Loucy (cell line): Measurements from ENCODE around the gene PALS2.

ENCODE experiments used
- CTCF ChIP-seq: fragments of 200-600 bp; sonication (generic); conservative IDR thresholded peaks from 2 replicates; pipeline ENCODE4 v1.5.1; 2014; ENCODE audit warnings: mild to moderate bottlenecking, antibody characterized with exemption, low read length
- EZH2phosphoT487 ChIP-seq: fragments of 200-600 bp; IDR thresholded peaks from 2 replicates; pipeline ENCODE4 v1.6.1; 2018; ENCODE audit warnings: antibody characterized with exemption, mild to moderate bottlenecking, moderate library complexity, borderline replicate concordance

GRCh38 chr7:24591152-24591551 is 17.9 kb downstream of the PALS2 start:
- peak; percentile 76 for TF ChIP-seq CTCF
- no peak for TF ChIP-seq EZH2phosphoT487
